PC-9 (cell line): ENCODE data around the gene PSMB7. TPM values are rescaled to one million over a fixed set of nuclear protein-coding genes. Genes with fewer than 3 reads are reported as not detected.

Experiments used
- BruUV-seq: library from RNA; stranded (reverse); fragments of 400-500 nt; replicated peaks from 2 replicates; lab custom pipeline; 2021; lab: Mats Ljungman, UMichigan
- CTCF ChIA-PET: fragments of 300-600 bp; sonication (Branson Sonifier 250); formaldehyde crosslinking; loops from one replicate; lab custom pipeline; 2022; ENCODE audit warnings: antibody characterized with exemption; lab: Charles Lee
- POLR2A ChIA-PET: fragments of 300-600 bp; sonication (Branson Sonifier 250); formaldehyde crosslinking; loops from one replicate; lab custom pipeline; 2022; ENCODE audit warnings: antibody characterized with exemption; ENCODE audit not compliant: unreplicated experiment; lab: Charles Lee
- DNase-seq, 2 experiments: peaks; one replicate each; pipeline versions ENCODE4 v3.0.0 to v3.0.0-alpha.2; 2015 to 2022; ENCODE audit warnings: mixed read lengths in 1 of 2
- H2AFZ ChIP-seq: fragments of 200-600 bp; sonication (generic); 2 replicates; pipeline ENCODE4 v1.8.1; 2017; ENCODE audit warnings: antibody characterized with exemption
- H3F3A ChIP-seq: fragments of 200-600 bp; sonication (generic); 2 replicates; pipeline ENCODE4 v1.8.1; 2017; ENCODE audit warnings: antibody characterized with exemption, mild to moderate bottlenecking, low read depth; ENCODE audit not compliant: insufficient read depth
- H3K27ac ChIP-seq: fragments of 200-600 bp; sonication (generic); 2 replicates; pipeline ENCODE4 v1.6.1; 2016; ENCODE audit warnings: mixed run types
- H3K27me3 ChIP-seq: fragments of 200-600 bp; sonication (generic); 2 replicates; pipeline ENCODE4 v1.6.1; 2016; ENCODE audit warnings: low read depth, mixed run types; ENCODE audit not compliant: insufficient read depth
- H3K36me3 ChIP-seq: fragments of 200-600 bp; sonication (generic); 2 replicates; pipeline ENCODE4 v1.6.1; 2016; ENCODE audit warnings: low read depth, mixed run types
- H3K4me1 ChIP-seq: fragments of 200-600 bp; sonication (generic); replicated peaks from 2 replicates; pipeline ENCODE4 v1.6.1; 2016; ENCODE audit warnings: mixed run types; ENCODE audit not compliant: insufficient read depth
- H3K4me2 ChIP-seq: fragments of 200-600 bp; sonication (generic); 2 replicates; pipeline ENCODE4 v1.6.1; 2017; ENCODE audit warnings: mixed run types
- H3K4me3 ChIP-seq: fragments of 200-600 bp; sonication (generic); 2 replicates; pipeline ENCODE4 v1.6.1; 2016; ENCODE audit warnings: mixed run types
- H3K79me2 ChIP-seq: fragments of 200-600 bp; sonication (generic); 2 replicates; pipeline ENCODE4 v1.6.1; 2017; ENCODE audit warnings: low read depth, mixed run types
- H3K9me2 ChIP-seq: fragments of 200-600 bp; sonication (generic); 2 replicates; pipeline ENCODE4 v1.8.1; 2017; ENCODE audit warnings: mild to moderate bottlenecking; ENCODE audit not compliant: insufficient read depth
- H3K9me3 ChIP-seq: fragments of 200-600 bp; sonication (generic); 2 replicates; pipeline ENCODE4 v1.8.1; 2016; ENCODE audit warnings: low read depth; ENCODE audit not compliant: insufficient read depth
- H4K20me1 ChIP-seq: fragments of 200-600 bp; sonication (generic); 2 replicates; pipeline ENCODE4 v1.8.1; 2017; ENCODE audit not compliant: insufficient read depth
- CTCF ChIP-seq: fragments of 200-600 bp; sonication (generic); conservative IDR thresholded peaks from 2 replicates; pipeline ENCODE4 v1.6.1; 2017; ENCODE audit warnings: mixed run types, antibody characterized with exemption, mild to moderate bottlenecking, moderate library complexity
- EZH2 ChIP-seq: fragments of 200-600 bp; sonication (generic); IDR thresholded peaks from 2 replicates; pipeline ENCODE4 v1.8.0; 2017; ENCODE audit warnings: antibody characterized with exemption, low read depth
- intact Hi-C: fragments of 100-400 bp; cut with micrococcal nuclease; formaldehyde crosslinking; loops from one replicate; pipeline ENCODE4 v1.10.0; 2022; ENCODE audit not compliant: unreplicated experiment
- total RNA-seq: library from RNA; stranded (reverse); gene quantifications from 2 replicates; pipeline ENCODE4 v1.2.3, GENCODE V29; 2021

PSMB7 gene
- total RNA-seq, 1 experiment from 2014 or later = 359 TPM

- H3K36me3 ChIP-seq = no peaks in the 10 kb centered on the region
- no peak overlapping the region for H3K4me2 ChIP-seq
- no peaks in the 10 kb centered on the region for H3K79me2 ChIP-seq
- H3K4me3 ChIP-seq = no peak overlapping the region
- POLR2A ChIA-PET = no interaction called here
- no peak overlapping the region for H3K27ac ChIP-seq
- peaks cover 7% of the 10 kb centered on the region; the same call in 1 of the 2 replicates for H3F3A ChIP-seq
- DNase-seq = no peak
- CTCF ChIA-PET = no interaction called here
- H3K9me2 ChIP-seq = no peaks in the 10 kb centered on the region
- BruUV-seq = no TSS peak
- H3K4me1 ChIP-seq = no peaks in the 10 kb centered on the region
- intact Hi-C loops = loop anchor here (10.0 kb wide), 1 partner anchor 777 kb away; no protein-coding TSS in a partner anchor
- no peak overlapping the region for H2AFZ ChIP-seq
- no peak for TF ChIP-seq CTCF
- no peak for TF ChIP-seq EZH2
- H4K20me1 ChIP-seq = no peaks in the 10 kb centered on the region
- H3K27me3 ChIP-seq = no peaks in the 10 kb centered on the region
- no peaks in the 10 kb centered on the region for H3K9me3 ChIP-seq
Observed at GRCh38 chr9:124321935-124322334, 93.3 kb downstream of the PSMB7 start.

- Histone ChIP-seq H3K27me3 (no peaks in the 10 kb centered on the region), H3K9me3 (no peaks in the 10 kb centered on the region), H3K36me3 (no peaks in the 10 kb centered on the region), H3K4me2 (no peak overlapping the region), H2AFZ (no peak overlapping the region), H4K20me1 (no peaks in the 10 kb centered on the region), H3K27ac (no peak overlapping the region), H3K4me1 (no peaks in the 10 kb centered on the region), H3K79me2 (no peaks in the 10 kb centered on the region), H3F3A (peaks cover 7% of the 10 kb centered on the region; the same call in 1 of the 2 replicates), H3K9me2 (no peaks in the 10 kb centered on the region), H3K4me3 (no peak overlapping the region)
- BruUV-seq = no TSS peak
- intact Hi-C loops = loop anchor here (10.0 kb wide), 1 partner anchor 777 kb away; no protein-coding TSS in a partner anchor
- CTCF ChIA-PET = no interaction called here
- POLR2A ChIA-PET = no interaction called here
- TF ChIP-seq CTCF (no peak), EZH2 (no peak)
- no peak for DNase-seq
Observed at GRCh38 chr9:124321416-124321815, 93.8 kb downstream of the PSMB7 start.

- H3K4me3 ChIP-seq = no peak overlapping the region
- H3F3A ChIP-seq = peaks cover 7% of the 10 kb centered on the region; the same call in 1 of the 2 replicates
- no peaks in the 10 kb centered on the region for H4K20me1 ChIP-seq
- DNase-seq = peak; percentile 41 to 77
- H3K79me2 ChIP-seq = no peaks in the 10 kb centered on the region
- no peaks in the 10 kb centered on the region for H3K4me1 ChIP-seq
- no peaks in the 10 kb centered on the region for H3K27me3 ChIP-seq
- H3K36me3 ChIP-seq = no peaks in the 10 kb centered on the region
- H3K9me2 ChIP-seq = no peaks in the 10 kb centered on the region
- no peak overlapping the region for H3K27ac ChIP-seq
- TF ChIP-seq CTCF (peak; percentile 89), EZH2 (no peak)
- no peaks in the 10 kb centered on the region for H3K9me3 ChIP-seq
- BruUV-seq = no TSS peak
- intact Hi-C loops = loop anchor here (1.0 to 10.0 kb wide), 3 partner anchors 53 to 776 kb away; no protein-coding TSS in a partner anchor
- no peak overlapping the region for H2AFZ ChIP-seq
- ChIA-PET CTCF (interaction anchor here (0.5 to 1.3 kb wide), 5 partner anchors 93 to 1277 kb away, joined by 3 to 9 read pairs (median 3); no protein-coding TSS in a partner anchor), POLR2A (no interaction called here)
- H3K4me2 ChIP-seq = no peak overlapping the region
Observed at GRCh38 chr9:124320062-124320973, 94.9 kb downstream of the PSMB7 start.
